Naive thymus-derived CD8-positive, alpha-beta T cell (primary cell): ENCODE measurements around the gene MASP1. TPM values are rescaled to one million over a fixed set of nuclear protein-coding genes. Genes with fewer than 3 reads are reported as not detected.

ENCODE experiments used
- polyA plus RNA-seq, 3 donors: library from polyadenylated mRNA; unstranded; fragments of 300-500 nt; fragmentation: Illumina TruSeq; gene quantifications; one replicate each; pipeline ENCODE4 v1.2.3, GENCODE V29; 2021
- total RNA-seq, 8 experiments: library from RNA in 2 of 8; stranded (reverse) in 2 of 8; gene quantifications; one replicate each; pipeline ENCODE4 v1.2.3 and lab custom pipeline; 2021 to 2026

The MASP1 gene
- total and polyA plus RNA-seq, 5 experiments from 2014 or later: not detected

Other genes with a start within 250 kb of the MASP1 start
- 1 to 10 TPM; 1.2 to 1.4 TPM for gene RPL39L, start 152.2 kb downstream of the MASP1 start, total RNA-seq
- gene RPL39L, start 152.2 kb downstream of the MASP1 start, polyA plus RNA-seq: 10 to 100 TPM in 1 of 3 donors, 1 to 10 TPM in 2; 3.8 to 11.2 (median 4.4) TPM
- not detected for gene RTP1, start 94.3 kb downstream of the MASP1 start, total RNA-seq
- gene RTP1, start 94.3 kb downstream of the MASP1 start, polyA plus RNA-seq: not detected
- 1 to 10 TPM; 6.4 to 7.6 TPM for gene RTP4, start 76.6 kb upstream of the MASP1 start, total RNA-seq
- 1 to 10 TPM; 4.4 to 9.0 (median 8.6) TPM for gene RTP4, start 76.6 kb upstream of the MASP1 start, polyA plus RNA-seq